NCI-H510A (cell line): ENCODE data around the gene KCMF1.

Experiments
- DNase-seq: peaks from one replicate; lab custom pipeline; 2025; lab: John Stamatoyannopoulos, UW

Gene KCMF1

GRCh38 chr2:85083092-85083491 lies 112.1 kb downstream of the KCMF1 start:
- no peak for DNase-seq

GRCh38 chr2:85085563-85085962 lies 114.6 kb downstream of the KCMF1 start:
- DNase-seq = no peak

GRCh38 chr2:85087541-85087940 lies 116.6 kb downstream of the KCMF1 start:
- no peak for DNase-seq

DNA sequence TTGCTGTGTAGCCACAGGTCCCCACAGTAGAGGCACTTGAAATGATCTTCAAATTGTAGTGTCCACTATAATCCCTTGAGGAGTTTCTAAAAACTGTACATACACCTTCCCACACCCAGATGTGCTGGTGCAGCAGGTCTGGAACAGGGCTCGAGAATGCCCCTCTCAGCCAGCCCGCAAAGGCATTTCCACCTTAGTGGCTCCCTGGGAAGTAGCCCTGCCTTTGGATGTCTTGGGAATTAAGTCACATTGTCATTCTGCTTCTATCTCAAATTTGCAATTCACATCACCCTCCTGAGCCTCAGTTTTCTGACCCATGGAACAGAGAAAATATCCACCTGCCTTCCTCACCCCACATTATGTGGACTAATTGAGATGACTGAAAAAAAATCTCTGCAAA lies 118.0 kb downstream of the KCMF1 start:
- DNase-seq = no peak

DNA sequence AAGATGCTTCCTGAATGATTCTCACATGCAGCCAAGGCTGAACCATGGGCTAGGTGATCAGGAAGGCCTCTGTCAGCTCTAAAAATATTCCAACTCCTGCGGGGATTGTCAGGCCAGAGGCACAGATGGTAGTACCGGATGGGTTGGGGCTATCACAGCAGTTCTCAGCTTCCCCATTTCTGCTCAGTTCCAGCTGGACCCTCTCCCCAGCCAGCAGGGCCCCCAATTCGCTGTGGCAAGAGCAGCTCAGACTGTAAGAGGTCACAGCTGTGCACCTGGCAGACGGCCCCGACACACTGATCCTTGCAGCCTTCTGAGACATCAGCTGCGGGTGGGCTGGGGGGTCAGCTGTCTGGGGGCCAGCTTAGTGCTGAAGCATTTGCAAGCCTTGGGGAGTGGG lies 118.6 kb downstream of the KCMF1 start:
- no peak for DNase-seq

DNA sequence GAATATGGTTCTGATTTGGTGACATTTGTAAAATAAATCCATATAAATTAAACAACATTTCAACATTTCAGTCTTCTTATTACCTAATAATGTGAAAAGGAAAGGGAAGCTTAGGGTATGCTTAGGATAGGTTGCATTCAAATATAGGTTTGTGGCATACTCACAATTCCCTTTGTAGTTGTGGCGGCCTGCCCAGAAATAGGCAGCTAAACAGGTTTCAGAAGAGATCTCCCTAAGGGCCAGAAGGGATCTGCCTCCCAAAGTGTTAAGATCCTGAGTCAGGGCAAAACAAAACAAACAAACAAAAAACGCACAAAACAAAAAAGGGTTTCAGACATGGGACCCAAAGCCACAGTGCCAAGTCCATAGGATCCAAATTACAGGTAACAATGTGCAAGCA lies 120.9 kb downstream of the KCMF1 start:
- no peak for DNase-seq

DNA sequence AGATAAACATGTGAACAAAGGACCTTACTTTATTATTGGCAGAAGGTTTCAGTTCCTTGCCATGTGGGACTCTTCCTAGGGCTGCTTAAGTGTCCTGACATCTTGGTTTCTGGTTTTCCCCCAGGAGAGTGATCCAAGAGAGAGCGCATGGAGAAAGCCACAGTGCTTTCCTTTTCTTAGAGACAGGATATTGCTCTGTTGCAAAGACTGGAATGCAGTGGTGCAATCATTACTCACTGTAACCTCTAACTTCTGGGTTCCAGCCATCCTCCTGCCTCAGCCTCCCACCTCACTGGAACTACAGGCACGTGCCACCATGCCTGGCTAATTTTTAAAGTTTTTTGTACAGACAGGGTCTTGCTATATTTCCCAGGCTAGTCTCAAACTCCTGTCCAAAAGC lies 124.1 kb downstream of the KCMF1 start:
- no peak for DNase-seq

GRCh38 chr2:85096616-85097015 lies 125.7 kb downstream of the KCMF1 start:
- DNase-seq = no peak

DNA sequence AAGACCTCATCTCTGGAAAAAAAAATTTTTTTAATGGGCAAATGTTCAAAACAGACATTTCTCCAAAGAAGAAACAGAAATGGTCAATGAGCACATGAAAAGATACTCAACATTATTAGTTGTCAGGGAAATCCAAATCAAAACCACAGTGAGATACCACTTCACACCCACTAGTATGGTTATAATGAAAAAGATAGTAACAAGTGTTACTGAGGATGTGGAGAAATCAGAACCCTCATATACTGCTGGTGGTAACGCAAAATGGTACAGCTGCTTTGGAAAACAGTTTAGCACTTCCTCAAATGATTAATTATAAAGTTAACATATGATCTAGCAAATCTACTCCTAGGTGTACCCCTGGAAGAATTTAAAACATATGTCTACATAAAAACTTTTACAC lies 133.3 kb downstream of the KCMF1 start:
- no peak for DNase-seq

DNA sequence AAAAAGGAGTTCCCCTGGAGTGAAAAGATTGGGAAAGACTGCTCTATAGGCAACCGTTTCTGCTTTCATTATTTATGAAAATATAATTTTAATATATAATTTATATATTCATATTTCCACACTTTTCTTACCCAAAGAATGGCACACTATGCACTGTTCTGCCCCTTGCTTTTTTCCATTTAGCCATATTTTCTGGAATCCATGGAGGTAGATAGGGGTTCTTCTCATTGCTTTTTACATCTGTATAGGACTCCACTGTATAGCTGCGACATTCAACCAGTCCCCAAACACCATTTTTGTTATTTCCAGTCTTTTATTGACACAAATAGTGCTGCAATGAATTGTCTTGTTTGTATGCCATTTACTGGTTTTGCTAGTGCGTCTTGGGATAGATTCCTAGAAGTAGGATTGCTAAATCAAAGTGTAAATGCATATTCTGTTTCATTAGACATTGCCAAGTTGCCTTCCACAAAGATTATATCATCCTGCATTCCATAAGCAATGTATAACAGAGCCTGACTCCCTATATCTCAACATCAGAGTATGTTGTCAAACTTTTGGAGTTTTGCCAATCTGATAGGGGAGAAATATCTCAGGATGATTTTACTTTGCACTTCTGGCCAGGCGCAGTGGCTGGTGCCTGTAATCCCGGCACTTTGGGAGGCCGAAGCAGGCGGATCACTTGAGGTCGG lies 135.7 kb downstream of the KCMF1 start:
- DNase-seq = no peak
